ENCODE measurements around the gene PADI6.

The PADI6 gene

GRCh38 chr1:17358557-17358956 is 13.4 kb upstream of the PADI6 start:
- ATAC-seq: no peak

- ATAC-seq: no peak
Observed at GRCh38 chr1:17359031-17359430, 13.0 kb upstream of the PADI6 start.

GRCh38 chr1:17359808-17360207 is 12.2 kb upstream of the PADI6 start:
- ATAC-seq: no peak

- ATAC-seq: no peak
Observed at GRCh38 chr1:17360272-17360956, 11.6 kb upstream of the PADI6 start.

GRCh38 chr1:17361687-17362086 is 10.3 kb upstream of the PADI6 start:
- no peak for ATAC-seq

- ATAC-seq: no peak
Observed at GRCh38 chr1:17363351-17363750, 8.6 kb upstream of the PADI6 start.

- ATAC-seq: no peak
Observed at GRCh38 chr1:17363771-17364170, 8.2 kb upstream of the PADI6 start.

GRCh38 chr1:17365293-17365692 is 6.7 kb upstream of the PADI6 start:
- no peak for ATAC-seq

- ATAC-seq: no peak
Observed at GRCh38 chr1:17369466-17369865, 2.5 kb upstream of the PADI6 start.

- ATAC-seq: no peak
Observed at GRCh38 chr1:17370618-17371017, 1.4 kb upstream of the PADI6 start.

GRCh38 chr1:17372955-17373354 is 959 bp downstream of the PADI6 start:
- no peak for ATAC-seq

GRCh38 chr1:17375651-17376050 is 3.7 kb downstream of the PADI6 start:
- ATAC-seq: no peak

- ATAC-seq: no peak
Observed at GRCh38 chr1:17377325-17377953, 5.4 kb downstream of the PADI6 start.

GRCh38 chr1:17381161-17381560 is 9.2 kb downstream of the PADI6 start:
- ATAC-seq: no peak

- ATAC-seq: no peak
Observed at GRCh38 chr1:17392199-17392740, 20.3 kb downstream of the PADI6 start.

- no peak for ATAC-seq
Observed at GRCh38 chr1:17393230-17393629, 21.2 kb downstream of the PADI6 start.

GRCh38 chr1:17397910-17398695 is 26.1 kb downstream of the PADI6 start:
- ATAC-seq: no peak

GRCh38 chr1:17400725-17401341 is 28.8 kb downstream of the PADI6 start:
- no peak for ATAC-seq

GRCh38 chr1:17401841-17402240 is 29.8 kb downstream of the PADI6 start:
- ATAC-seq: no peak

GRCh38 chr1:17403081-17403480 is 31.1 kb downstream of the PADI6 start:
- no peak for ATAC-seq

- no peak for ATAC-seq
Observed at GRCh38 chr1:17404034-17404684, 32.2 kb downstream of the PADI6 start.

- ATAC-seq: no peak
Observed at GRCh38 chr1:17404820-17405219, 32.8 kb downstream of the PADI6 start.
